PFSK-1 (cell line): ENCODE measurements around the gene C10orf71.

Source experiments
- POLR2AphosphoS5 ChIP-seq: IDR thresholded peaks from 2 replicates; pipeline ENCODE4 v1.6.1; 2012; ENCODE audit warnings: low read depth, mild to moderate bottlenecking, control low read depth, low read length, moderate library complexity
- REST ChIP-seq, 2 experiments: IDR thresholded peaks; 2 replicates each; pipeline versions ENCODE4 v1.6.1 to v1.8.0; 2011 to 2012; ENCODE audit warnings: low read depth in 2 of 2, low read length in 2 of 2, control low read depth in 1 of 2, inconsistent platforms in 1 of 2, mild to moderate bottlenecking in 1 of 2, moderate library complexity in 1 of 2; ENCODE audit not compliant: insufficient read depth in 1 of 2
- TAF1 ChIP-seq: IDR thresholded peaks from 2 replicates; pipeline ENCODE4 v1.6.1; 2012; ENCODE audit warnings: low read length, control low read depth, borderline replicate concordance; ENCODE audit not compliant: insufficient read depth

- no peak for TF ChIP-seq REST (IDR thresholded peaks at IDR 0.05; ENCODE audit: insufficient read depth in 1 of 2, low read depth in 2 of 2, low read length in 2 of 2)
- no peak for TF ChIP-seq POLR2AphosphoS5
- no peak for TF ChIP-seq TAF1
Measured at GRCh38 chr10:49332768-49333167, 33.8 kb downstream of the C10orf71 start.
